Progenitor cell of endocrine pancreas (in vitro differentiated cells): Measurements from ENCODE around the gene MCIDAS. TPM values are rescaled to one million over a fixed set of nuclear protein-coding genes. Genes with fewer than 3 reads are reported as not detected.

Experiments used
- DNase-seq: peaks from one replicate; pipeline ENCODE4 v3.0.0; 2021; ENCODE audit warnings: low spot score; ENCODE audit not compliant: unreplicated experiment
- H3K27ac Mint-ChIP-seq: 2 replicates; pipeline ENCODE4 v1.8.0; 2021; ENCODE audit warnings: mild to moderate bottlenecking, moderate library complexity, mixed read lengths
- H3K27me3 Mint-ChIP-seq: 2 replicates; pipeline ENCODE4 v1.8.0; 2021; ENCODE audit warnings: mixed read lengths
- H3K36me3 Mint-ChIP-seq: 2 replicates; pipeline ENCODE4 v1.8.0; 2022; ENCODE audit warnings: mixed read lengths; ENCODE audit not compliant: insufficient read depth
- H3K4me1 Mint-ChIP-seq: 2 replicates; pipeline ENCODE4 v1.8.0; 2021; ENCODE audit warnings: low read depth, mixed read lengths
- H3K4me3 Mint-ChIP-seq: 2 replicates; pipeline ENCODE4 v1.8.0; 2021; ENCODE audit warnings: low read depth, mild to moderate bottlenecking, moderate library complexity, mixed read lengths
- H3K9me3 Mint-ChIP-seq: 2 replicates; pipeline ENCODE4 v1.8.0; 2021; ENCODE audit warnings: low read depth, mixed read lengths
- total RNA-seq: library from RNA; stranded (reverse); gene quantifications from 2 replicates; pipeline ENCODE4 v1.2.1, GENCODE V29; 2021
- TF ChIP-seq, protein P1 (sequence below): fragments of 200-600 bp; sonication (generic); IDR thresholded peaks from one replicate; pipeline ENCODE4 v1.5.0; 2021; ENCODE audit warnings: antibody characterized with exemption, mild to moderate bottlenecking; ENCODE audit not compliant: unreplicated experiment

Gene MCIDAS
- total RNA-seq, 1 donor from 2014 or later: not detected

- TF ChIP-seq, protein P1, sequence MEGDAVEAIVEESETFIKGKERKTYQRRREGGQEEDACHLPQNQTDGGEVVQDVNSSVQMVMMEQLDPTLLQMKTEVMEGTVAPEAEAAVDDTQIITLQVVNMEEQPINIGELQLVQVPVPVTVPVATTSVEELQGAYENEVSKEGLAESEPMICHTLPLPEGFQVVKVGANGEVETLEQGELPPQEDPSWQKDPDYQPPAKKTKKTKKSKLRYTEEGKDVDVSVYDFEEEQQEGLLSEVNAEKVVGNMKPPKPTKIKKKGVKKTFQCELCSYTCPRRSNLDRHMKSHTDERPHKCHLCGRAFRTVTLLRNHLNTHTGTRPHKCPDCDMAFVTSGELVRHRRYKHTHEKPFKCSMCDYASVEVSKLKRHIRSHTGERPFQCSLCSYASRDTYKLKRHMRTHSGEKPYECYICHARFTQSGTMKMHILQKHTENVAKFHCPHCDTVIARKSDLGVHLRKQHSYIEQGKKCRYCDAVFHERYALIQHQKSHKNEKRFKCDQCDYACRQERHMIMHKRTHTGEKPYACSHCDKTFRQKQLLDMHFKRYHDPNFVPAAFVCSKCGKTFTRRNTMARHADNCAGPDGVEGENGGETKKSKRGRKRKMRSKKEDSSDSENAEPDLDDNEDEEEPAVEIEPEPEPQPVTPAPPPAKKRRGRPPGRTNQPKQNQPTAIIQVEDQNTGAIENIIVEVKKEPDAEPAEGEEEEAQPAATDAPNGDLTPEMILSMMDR: no peak
- no peak overlapping the region for H3K27ac Mint-ChIP-seq
- H3K27me3 Mint-ChIP-seq: peaks cover 88% of the 10 kb centered on the region
- no peaks in the 10 kb centered on the region for H3K9me3 Mint-ChIP-seq
- peaks cover 12% of the 10 kb centered on the region for H3K4me1 Mint-ChIP-seq
- H3K4me3 Mint-ChIP-seq: no peak overlapping the region
- H3K36me3 Mint-ChIP-seq: no peaks in the 10 kb centered on the region
- DNase-seq: no peak
Observed at GRCh38 chr5:55177078-55177477, 50.0 kb downstream of the MCIDAS start.

GRCh38 chr5:55176176-55176818 is 50.8 kb downstream of the MCIDAS start:
- TF ChIP-seq, protein P1: peak; percentile 34
- Mint-ChIP-seq H3K36me3 (no peaks in the 10 kb centered on the region), H3K27me3 (peaks cover 85% of the 10 kb centered on the region), H3K27ac (no peak overlapping the region), H3K9me3 (no peaks in the 10 kb centered on the region), H3K4me3 (peak overlapping the region; percentile 61), H3K4me1 (peaks cover 12% of the 10 kb centered on the region)
- DNase-seq: peak; percentile 55

DNA sequence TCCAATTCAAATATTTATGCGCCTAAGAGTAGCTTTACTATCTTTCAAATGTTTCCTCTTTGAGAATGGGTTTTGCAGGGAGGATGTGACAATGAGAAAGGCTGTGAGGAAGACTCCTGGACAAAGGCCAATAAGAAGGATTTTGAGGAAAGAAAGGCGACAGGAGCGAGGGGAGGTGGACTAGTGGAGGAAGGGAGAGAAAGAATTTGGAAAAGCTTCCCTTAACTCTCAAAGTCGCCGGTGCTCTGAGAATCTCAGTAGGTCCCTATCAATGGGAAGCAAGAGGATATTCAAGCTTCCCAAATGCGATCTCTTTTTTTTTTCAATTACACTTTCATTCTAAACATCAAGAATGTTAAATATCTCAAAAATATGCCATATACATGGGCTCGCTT is 51.3 kb downstream of the MCIDAS start:
- DNase-seq: no peak
- H3K4me3 Mint-ChIP-seq: peak overlapping the region; percentile 51
- peaks cover 83% of the 10 kb centered on the region for H3K27me3 Mint-ChIP-seq
- H3K27ac Mint-ChIP-seq: no peak overlapping the region
- H3K9me3 Mint-ChIP-seq: no peaks in the 10 kb centered on the region
- H3K4me1 Mint-ChIP-seq: peaks cover 12% of the 10 kb centered on the region
- TF ChIP-seq, protein P1: no peak
- H3K36me3 Mint-ChIP-seq: no peaks in the 10 kb centered on the region

DNA sequence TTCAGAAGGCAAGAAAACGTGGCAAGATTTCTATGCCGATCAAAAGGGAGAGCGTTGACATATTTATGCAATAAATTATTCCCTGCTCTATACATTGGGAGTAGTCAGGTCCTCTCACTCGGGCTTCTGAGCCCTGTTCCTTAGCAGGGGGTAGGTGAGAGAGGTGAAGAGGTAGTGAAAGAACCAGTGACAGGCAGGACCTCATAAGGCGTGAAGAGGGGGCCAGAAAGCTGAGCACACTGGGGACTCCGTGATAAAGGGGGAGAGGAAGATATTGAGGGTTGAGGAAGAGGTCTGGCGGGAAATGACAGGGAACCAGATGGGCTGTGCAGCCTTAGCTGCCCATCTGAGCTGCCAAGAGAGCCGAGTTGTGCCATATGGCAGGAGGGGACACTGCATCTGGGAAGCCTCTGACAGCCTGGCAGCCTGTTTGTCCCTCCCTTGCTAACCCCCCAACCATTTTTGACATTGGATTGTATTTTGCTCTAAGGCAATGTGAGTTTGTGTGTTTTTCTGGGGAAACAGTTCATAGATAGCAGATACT is 53.4 kb downstream of the MCIDAS start:
- TF ChIP-seq, protein P1: no peak
- peaks cover 12% of the 10 kb centered on the region for H3K4me1 Mint-ChIP-seq
- H3K27ac Mint-ChIP-seq: no peak overlapping the region
- H3K9me3 Mint-ChIP-seq: no peaks in the 10 kb centered on the region
- H3K4me3 Mint-ChIP-seq: peak overlapping the region; percentile 70
- H3K36me3 Mint-ChIP-seq: no peaks in the 10 kb centered on the region
- no peak for DNase-seq
- H3K27me3 Mint-ChIP-seq: peaks cover 76% of the 10 kb centered on the region

DNA sequence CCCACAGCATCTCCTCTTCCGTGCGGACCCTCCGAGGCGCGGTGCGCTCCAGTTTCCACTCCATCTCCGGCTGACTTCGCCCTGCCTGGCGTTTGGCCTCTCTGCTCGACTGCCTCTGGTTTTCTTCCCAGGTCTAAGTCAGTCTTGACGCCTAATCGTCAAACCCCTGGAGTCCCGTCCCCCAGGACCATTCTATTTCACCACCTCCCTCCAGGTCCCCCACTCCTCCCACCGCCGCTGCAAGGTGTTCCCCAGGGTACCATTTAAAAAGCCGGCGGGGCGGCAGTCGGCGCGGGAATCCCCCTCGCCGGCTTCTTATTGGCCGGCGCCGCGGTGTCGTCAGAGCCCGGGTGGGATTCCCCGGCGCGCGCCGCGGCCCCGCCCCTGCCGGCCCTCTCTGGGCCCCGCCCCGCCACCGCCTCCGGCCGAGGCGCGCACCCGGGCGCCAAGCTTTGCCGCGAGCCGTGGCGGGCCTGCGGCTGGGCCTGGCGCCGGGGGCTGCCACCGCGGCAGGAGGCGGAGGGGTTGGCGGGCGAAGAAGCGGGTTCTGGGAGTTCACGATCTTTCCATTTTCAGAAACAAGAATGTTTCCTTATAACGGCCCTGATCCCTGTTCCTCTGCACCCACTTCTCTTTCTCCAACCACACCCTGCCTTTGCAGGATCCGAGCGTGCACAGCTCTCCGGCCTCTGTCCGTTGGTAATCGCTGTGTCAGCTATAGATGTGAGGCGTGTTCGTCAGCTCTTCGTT is 54.0 kb downstream of the MCIDAS start, which contains the start of gene CDC20B:
CDC20B (minus strand) TSS at position 241 of the 750 bp plus-strand sequence; CDS start at position 64, 177 bp downstream.
- no peaks in the 10 kb centered on the region for H3K9me3 Mint-ChIP-seq
- TF ChIP-seq, protein P1: no peak
- peaks cover 77% of the 10 kb centered on the region for H3K27me3 Mint-ChIP-seq
- no peak within 1 kb of the TSS for H3K27ac Mint-ChIP-seq
- H3K4me1 Mint-ChIP-seq: peaks cover 12% of the 10 kb centered on the region
- peak within 1 kb of the TSS; percentile 74 for H3K4me3 Mint-ChIP-seq
- H3K36me3 Mint-ChIP-seq: no peaks in the 10 kb centered on the region
- peak; percentile 56 for DNase-seq
